ENCODE results near the gene STRADB.
"Not testable (repeated sequence)": the region's sequence is repeated elsewhere in the genome, so short reads cannot be mapped to it uniquely, and the experiment has no call there.

Gene STRADB

GRCh38 chr2:201467666-201468065, 16.1 kb downstream of the STRADB start:
- no peak for DNase-seq (ENCODE audit: low read depth)

DNA sequence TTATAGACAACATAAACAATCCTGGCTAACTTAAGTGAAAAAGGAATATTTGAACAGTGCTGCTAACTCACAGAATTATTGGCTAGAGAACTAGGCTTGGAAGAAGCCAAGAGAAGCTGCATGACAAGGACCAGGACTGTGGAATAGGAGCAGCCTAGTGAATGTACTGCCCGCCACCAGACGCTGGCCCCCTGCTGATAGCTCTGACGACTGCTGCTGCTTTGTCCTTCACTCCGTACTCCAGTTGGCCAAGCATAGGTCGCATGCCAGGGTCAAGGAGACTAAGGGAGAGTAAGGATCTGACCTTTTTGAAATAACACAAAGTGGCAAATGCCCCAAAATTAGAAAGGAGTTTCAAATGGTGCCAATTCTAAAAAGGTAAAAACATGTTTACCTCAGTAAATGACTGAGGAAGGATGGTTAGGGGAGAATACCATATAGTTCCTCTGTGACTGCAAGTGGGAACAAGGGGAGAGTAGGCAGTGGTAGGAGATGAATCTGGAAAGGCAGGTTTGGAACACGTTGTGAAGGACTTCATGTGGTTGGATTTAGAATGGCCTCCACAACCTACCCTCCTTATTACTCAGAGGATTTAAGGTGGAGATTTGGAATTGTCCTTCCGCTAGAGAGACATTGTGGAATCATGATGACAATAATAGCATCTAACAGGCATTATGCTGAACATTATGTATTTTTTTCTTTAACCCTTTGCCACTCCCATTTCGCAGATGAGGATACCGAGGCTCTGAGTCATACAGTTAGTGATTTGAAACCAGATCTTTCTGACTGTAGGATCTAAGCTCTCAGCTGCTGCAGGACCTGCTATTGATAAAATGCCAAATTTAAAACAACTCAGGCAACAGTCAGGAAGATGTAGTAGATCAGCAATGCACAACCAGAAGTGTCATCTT, 19.5 kb downstream of the STRADB start:
- DNase-seq (ENCODE audit: low read depth): no peak

GRCh38 chr2:201471732-201472393, 20.3 kb downstream of the STRADB start:
- no peak for DNase-seq (ENCODE audit: low read depth)

GRCh38 chr2:201472411-201472810, 20.9 kb downstream of the STRADB start:
- no peak for DNase-seq (ENCODE audit: low read depth)

- no peak for DNase-seq (ENCODE audit: low read depth)
Observed at GRCh38 chr2:201482543-201482942, 31.0 kb downstream of the STRADB start.

DNA sequence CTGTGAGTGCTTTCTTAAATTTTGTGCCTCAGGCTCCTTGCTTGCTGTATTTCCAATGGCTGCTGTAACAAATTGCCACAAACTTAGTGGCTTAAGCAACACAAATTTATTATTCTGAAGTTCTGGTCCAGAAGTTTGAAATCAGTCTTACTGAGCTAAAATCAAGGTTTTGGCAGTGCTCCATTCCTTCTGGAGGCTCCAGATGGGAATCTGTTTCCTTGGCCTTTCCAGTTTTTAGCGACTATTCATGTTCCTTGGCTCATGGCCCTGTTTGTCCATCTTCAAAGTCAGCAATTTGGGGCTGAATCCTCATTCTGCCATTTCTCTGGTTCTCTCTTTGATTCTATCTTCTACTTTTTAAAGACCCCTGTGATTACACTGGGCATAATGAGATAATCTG, 31.8 kb downstream of the STRADB start:
- DNase-seq (ENCODE audit: low read depth): no peak

DNA sequence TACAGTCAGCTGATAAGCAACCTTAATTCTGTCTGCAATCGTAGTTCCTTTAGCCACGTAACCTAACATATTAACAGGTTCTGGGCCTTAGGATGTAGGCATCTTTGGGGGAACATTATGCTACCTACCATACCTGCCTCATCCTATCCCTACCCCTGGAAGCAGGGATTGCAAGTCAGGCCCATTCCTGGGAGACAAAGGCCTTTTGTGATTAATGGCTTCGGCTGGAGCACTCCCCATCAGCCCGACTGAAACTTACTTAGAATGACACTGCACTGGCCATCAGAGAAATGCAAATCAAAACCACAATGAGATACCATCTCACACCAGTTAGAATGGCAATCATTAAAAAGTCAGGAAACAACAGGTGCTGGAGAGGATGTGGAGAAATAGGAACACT, 32.2 kb downstream of the STRADB start:
- DNase-seq (ENCODE audit: low read depth): not testable (repeated sequence)

- no peak for DNase-seq (ENCODE audit: low read depth)
Observed at GRCh38 chr2:201484805-201485204, 33.3 kb downstream of the STRADB start.

- no peak for DNase-seq (ENCODE audit: low read depth)
Observed at GRCh38 chr2:201490291-201490690, 38.8 kb downstream of the STRADB start.

DNA sequence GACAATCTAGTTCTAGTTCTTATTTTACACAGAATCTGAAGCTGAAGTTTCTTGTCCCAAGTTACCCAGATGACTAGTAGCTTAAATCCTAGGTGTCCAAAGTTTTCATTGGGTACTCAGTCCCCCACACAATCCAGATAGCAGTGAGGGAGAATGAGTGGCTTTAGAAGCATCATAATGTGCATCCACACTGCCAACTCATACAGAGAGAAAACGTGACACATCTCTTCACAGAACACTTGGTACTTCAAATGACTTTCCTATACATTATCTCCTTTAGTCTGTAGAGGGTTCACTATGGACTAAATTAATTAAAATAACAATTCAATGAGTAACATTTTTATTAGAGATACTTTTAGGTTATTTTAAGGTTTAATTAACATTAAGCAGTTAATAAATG, 45.2 kb downstream of the STRADB start:
- DNase-seq (ENCODE audit: low read depth): no peak

GRCh38 chr2:201500534-201500933, 49.0 kb downstream of the STRADB start:
- DNase-seq (ENCODE audit: low read depth): no peak

DNA sequence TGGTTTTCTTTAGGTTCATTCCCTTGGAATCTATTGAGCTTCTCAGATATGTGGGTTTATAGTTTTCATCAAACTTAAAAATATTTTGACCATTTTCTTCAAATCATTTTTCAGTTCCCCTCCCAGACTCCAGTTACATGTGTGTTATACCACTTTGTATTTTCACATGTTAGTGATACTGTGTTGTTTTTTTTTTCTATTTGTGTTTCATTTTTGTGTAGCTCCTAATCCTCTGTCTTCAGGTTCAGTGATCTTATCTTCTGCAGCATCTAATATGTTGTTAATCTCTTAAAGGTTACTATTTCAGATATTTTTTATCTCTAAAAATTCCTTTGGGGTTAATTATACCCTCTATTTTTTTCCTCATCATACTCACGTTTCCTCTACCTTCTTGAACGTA, 51.2 kb downstream of the STRADB start:
- no peak for DNase-seq (ENCODE audit: low read depth)

- no peak for DNase-seq (ENCODE audit: low read depth)
Observed at GRCh38 chr2:201507725-201508124, 56.2 kb downstream of the STRADB start.

DNA sequence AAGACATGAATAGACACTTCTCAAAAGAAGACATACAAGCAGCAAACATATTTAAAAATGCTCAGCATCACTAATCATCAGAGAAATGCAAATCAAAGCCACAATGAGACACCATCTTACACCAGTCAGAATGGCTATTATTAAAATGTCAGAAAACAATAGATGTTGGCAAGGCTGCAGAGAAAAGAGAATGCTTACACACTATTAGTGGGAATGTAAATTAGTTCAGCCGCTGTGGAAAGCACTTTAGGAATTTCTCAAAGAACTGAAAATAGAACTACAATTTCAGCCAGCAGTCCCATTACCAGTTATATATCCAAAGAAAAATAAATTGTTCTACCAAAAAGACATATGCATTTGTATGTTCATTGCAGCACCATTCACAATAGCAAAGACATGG, 61.7 kb downstream of the STRADB start:
- no peak for DNase-seq (ENCODE audit: low read depth)

DNA sequence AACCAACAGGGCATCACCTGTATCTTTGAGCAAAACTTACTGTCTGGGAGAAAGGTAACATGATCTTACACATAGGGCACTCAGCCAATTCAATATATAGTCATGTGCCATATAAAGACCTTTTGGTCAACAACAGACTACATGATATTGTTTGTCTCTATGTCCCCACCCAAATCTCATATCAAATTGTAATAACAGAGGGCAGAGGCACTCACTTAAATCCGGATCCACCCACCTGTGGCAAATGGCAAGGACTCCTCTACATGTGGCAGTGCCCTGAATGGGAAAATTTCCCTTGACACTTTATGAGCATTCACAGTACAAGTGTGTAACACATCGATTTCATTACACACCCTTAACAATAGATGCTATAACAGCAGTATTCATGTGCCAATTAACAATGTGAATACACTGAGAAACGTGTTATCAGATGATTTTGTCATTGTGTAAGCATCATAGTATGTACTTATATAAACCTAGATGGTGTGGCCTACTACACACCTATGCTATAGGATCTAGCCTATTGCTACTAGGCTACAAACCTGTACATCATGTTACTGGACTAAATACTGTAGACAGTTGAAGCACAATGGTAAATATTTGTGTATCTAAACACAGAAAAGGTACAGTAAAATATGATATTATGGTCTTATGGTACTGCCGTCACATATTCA, 64.2 kb downstream of the STRADB start:
- no peak for DNase-seq (ENCODE audit: low read depth)

DNA sequence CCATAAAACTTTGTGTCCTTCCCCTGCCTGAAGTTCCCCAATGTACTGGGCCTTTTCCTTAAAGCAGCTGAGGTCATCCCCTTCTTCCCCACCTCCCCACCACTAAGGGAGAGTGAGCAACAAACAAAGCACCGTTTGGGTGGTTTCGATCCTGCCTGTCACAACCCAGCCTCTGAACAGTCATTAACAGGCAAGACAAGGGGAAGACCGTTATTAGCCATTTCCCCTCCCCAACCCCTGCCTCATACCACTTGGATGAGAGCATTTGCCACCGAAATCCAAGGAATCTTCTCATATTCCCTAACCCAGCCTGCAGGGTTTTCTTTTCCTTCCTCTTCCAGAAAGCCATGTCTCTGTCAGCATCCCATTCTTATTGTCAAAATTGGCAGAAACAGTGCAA, 65.6 kb downstream of the STRADB start:
- no peak for DNase-seq (ENCODE audit: low read depth)

- DNase-seq (ENCODE audit: low read depth): no peak
Observed at GRCh38 chr2:201520201-201520600, 68.7 kb downstream of the STRADB start.

DNA sequence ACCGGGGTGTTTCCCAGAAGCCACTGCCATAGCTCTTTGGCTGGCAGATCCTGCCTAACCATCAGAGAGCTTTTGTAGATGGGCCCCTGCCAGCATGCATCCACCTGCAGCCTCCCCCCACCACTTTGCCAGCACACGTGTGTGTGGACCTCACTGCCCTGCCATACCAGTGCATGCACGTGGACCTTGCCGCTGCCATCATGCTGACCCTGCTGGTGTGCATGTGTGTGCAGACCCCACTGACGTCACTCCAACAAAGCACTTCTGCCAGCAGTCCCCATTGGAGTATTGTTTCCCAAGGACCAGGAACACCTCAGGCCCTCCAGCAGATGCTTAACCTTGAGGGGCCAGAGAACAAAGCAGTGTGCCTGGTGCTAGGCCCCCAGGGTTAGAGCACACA, 71.4 kb downstream of the STRADB start:
- no peak for DNase-seq (ENCODE audit: low read depth)

- no peak for DNase-seq (ENCODE audit: low read depth)
Observed at GRCh38 chr2:201523506-201523905, 72.0 kb downstream of the STRADB start.
